Omental fat pad (tissue), 4 donors: ENCODE results near the gene ZSCAN18. TPM values are rescaled to one million over a fixed set of nuclear protein-coding genes. Genes with fewer than 3 reads are reported as not detected.

Source experiments
- ATAC-seq: fragments of 150-250 bp; one replicate; pipeline ENCODE4 v1.9.1; 2016; ENCODE audit warnings: mild to moderate bottlenecking, moderate library complexity; ENCODE audit not compliant: low FRiP score
- DNase-seq: peaks from one replicate; pipeline ENCODE4 v3.0.0-alpha.2; 2019; ENCODE audit warnings: low spot score
- CTCF ChIP-seq, 3 donors: fragments of 450-650 bp; IDR thresholded peaks; one replicate each; pipeline ENCODE4 v1.5.1; 2016 to 2017; ENCODE audit warnings: antibody characterized with exemption in 3 of 3, mild to moderate bottlenecking in 3 of 3, moderate library complexity in 2 of 3
- total RNA-seq, 4 donors: library from RNA; depleted of rRNA; stranded (reverse); fragments of >200 nt; gene quantifications; one replicate each; pipeline ENCODE4 v1.1.0, GENCODE V29; 2016

The ZSCAN18 gene
- total RNA-seq, 4 donors from 2014 or later: 28.8 to 66.2 (median 36.4) TPM

- TF ChIP-seq CTCF (IDR thresholded peaks at IDR 0.05): no peak
- no peak for ATAC-seq
These were observed 42.8 kb downstream of the ZSCAN18 start for GRCh38 chr19:58054901-58055874.

GRCh38 chr19:58053480-58054156 is 44.4 kb downstream of the ZSCAN18 start:
- no peak for TF ChIP-seq CTCF (IDR thresholded peaks at IDR 0.05)
- ATAC-seq: no peak
- DNase-seq: no peak

More at GRCh38 chr19:58054901-58055874, 42.8 kb downstream of the ZSCAN18 start:
- no peak for DNase-seq

GRCh38 chr19:58052256-58052655 is 45.8 kb downstream of the ZSCAN18 start:
- ATAC-seq (no peak), DNase-seq (no peak)
- TF ChIP-seq CTCF (IDR thresholded peaks at IDR 0.05): no peak

GRCh38 chr19:58047672-58048071 is 50.4 kb downstream of the ZSCAN18 start:
- ATAC-seq (no peak), DNase-seq (no peak)
- no peak for TF ChIP-seq CTCF (IDR thresholded peaks at IDR 0.05)

- DNase-seq (no peak), ATAC-seq (no peak)
- no peak for TF ChIP-seq CTCF (IDR thresholded peaks at IDR 0.05)
These were observed 51.2 kb downstream of the ZSCAN18 start for GRCh38 chr19:58046856-58047255.

GRCh38 chr19:58045411-58046050 is 52.5 kb downstream of the ZSCAN18 start:
- ATAC-seq (no peak), DNase-seq (no peak)
- no peak for TF ChIP-seq CTCF (IDR thresholded peaks at IDR 0.05)
